K562 (cell line): ENCODE results near the gene CTNNA3. TPM values are rescaled to one million over a fixed set of nuclear protein-coding genes. Genes with fewer than 3 reads are reported as not detected.

Experiments used
- ATAC-seq: fragments of 200-7000 bp; cut with Tn5 transposase; 3 replicates; pipeline ENCODE4 v1.9.1; 2020; ENCODE audit warnings: moderate library complexity
- BruUV-seq: library from RNA; stranded (reverse); fragments of 400-500 nt; replicated peaks from 2 replicates; lab custom pipeline; 2021; lab: Mats Ljungman, UMichigan
- CTCF ChIA-PET: fragments of 300-600 bp; formaldehyde crosslinking; extraction: SDS; loops from one replicate; lab custom pipeline; 2021; ENCODE audit warnings: low intra/inter-chr PET ratio; lab: Yijun Ruan, JAX
- POLR2A ChIA-PET: fragments of 300-600, 350-650 bp; sonication (Branson Sonifier 250); formaldehyde crosslinking; extraction: SDS; loops from one replicate; lab custom pipeline; 2021; ENCODE audit warnings: antibody characterized with exemption, inconsistent platforms; lab: Yijun Ruan, JAX
- DNase-seq, 4 experiments: peaks; one replicate each; pipeline versions ENCODE4 v3.0.0 to v3.0.0-alpha.2; 2011 to 2018; ENCODE audit warnings: low spot score in 3 of 4, mixed read lengths in 3 of 4; ENCODE audit errors: extremely low read depth in 1 of 4
- FAIRE-seq: peaks from 2 replicates; lab custom pipeline; 2011; peaks lifted over from hg19 to GRCh38; lab: Jason Lieb, UNC
- H2AFZ ChIP-seq: 2 replicates; pipeline ENCODE4 v1.6.0; 2011; ENCODE audit warnings: low read depth, low read length, control low read depth, inconsistent platforms
- H3K27ac ChIP-seq: fragments of 200-600 bp; 3 replicates; pipeline ENCODE4 v1.8.0; 2011; ENCODE audit warnings: low read depth, mild to moderate bottlenecking, control low read depth, inconsistent platforms, low read length, moderate library complexity, mixed read lengths; ENCODE audit errors: extremely low read depth
- H3K27me3 ChIP-seq, 2 experiments: fragments of 300-600 bp in 1 of 2; 2 replicates in 1 of 2; 3 replicates in 1 of 2; pipeline versions ENCODE4 v1.6.0 to v1.8.0; 2011; ENCODE audit warnings: inconsistent platforms in 2 of 2, low read length in 2 of 2, mild to moderate bottlenecking in 1 of 2, mixed read lengths in 1 of 2, moderate library complexity in 1 of 2; ENCODE audit not compliant: control insufficient read depth in 2 of 2, insufficient read depth in 2 of 2
- H3K36me3 ChIP-seq: fragments of 300-600 bp; 3 replicates; pipeline ENCODE4 v1.8.0; 2011; ENCODE audit warnings: mild to moderate bottlenecking, low read length, inconsistent platforms; ENCODE audit not compliant: control insufficient read depth, insufficient read depth
- H3K4me1 ChIP-seq, 2 experiments: fragments of 200-600 bp in 1 of 2; replicated peaks in 1 of 2; 2 replicates in 1 of 2; 3 replicates in 1 of 2; pipeline versions ENCODE4 v1.5.1 to v1.8.0; 2011; ENCODE audit warnings: inconsistent platforms in 2 of 2, low read length in 2 of 2, mild to moderate bottlenecking in 1 of 2, mixed read lengths in 1 of 2, moderate library complexity in 1 of 2; ENCODE audit not compliant: control insufficient read depth in 2 of 2, insufficient read depth in 2 of 2
- H3K4me2 ChIP-seq: 2 replicates; pipeline ENCODE4 v1.6.1; 2011; ENCODE audit warnings: low read length, control low read depth, inconsistent platforms, mixed read lengths; ENCODE audit not compliant: insufficient read depth
- H3K4me3 ChIP-seq: fragments of 200-600 bp; sonication (generic), shearing (Covaris generic); 2 replicates; pipeline ENCODE4 v1.5.1; 2016; ENCODE audit warnings: control low read depth, inconsistent platforms
- H3K79me2 ChIP-seq: fragments of 200-600 bp; 3 replicates; pipeline ENCODE4 v1.8.0; 2011; ENCODE audit warnings: low read length, inconsistent platforms; ENCODE audit not compliant: control insufficient read depth, insufficient read depth
- H3K9ac ChIP-seq, 2 experiments: 2 replicates each; pipeline versions ENCODE4 v1.6.0 to v1.6.1; 2011; ENCODE audit warnings: low read depth in 2 of 2, low read length in 2 of 2, control low read depth in 1 of 2, inconsistent platforms in 1 of 2, mild to moderate bottlenecking in 1 of 2, mixed read lengths in 1 of 2; ENCODE audit not compliant: insufficient read depth in 1 of 2
- H3K9me1 ChIP-seq: one replicate; pipeline ENCODE4 v1.6.0; 2011; ENCODE audit warnings: inconsistent platforms, mild to moderate bottlenecking, low read length, moderate library complexity; ENCODE audit not compliant: control insufficient read depth, insufficient read depth
- H3K9me3 ChIP-seq: replicated peaks from 2 replicates; pipeline ENCODE4 v1.5.1; 2011; ENCODE audit warnings: low read depth, low read length, inconsistent platforms; ENCODE audit not compliant: control insufficient read depth, insufficient read depth
- H4K20me1 ChIP-seq: replicated peaks from 2 replicates; pipeline ENCODE4 v1.6.1; 2011; ENCODE audit warnings: low read length, inconsistent platforms, mixed read lengths; ENCODE audit not compliant: control insufficient read depth, insufficient read depth
- IRF2 ChIP-seq: sonication (generic); formaldehyde crosslinking; IDR thresholded peaks from 2 replicates; pipeline ENCODE4 v1.8.1; 2022; ENCODE audit warnings: mild to moderate bottlenecking, missing genetic modification reagents
- KLF13 ChIP-seq: fragments of 450-650 bp; IDR thresholded peaks from 2 replicates; pipeline ENCODE4 v1.6.1; 2016; ENCODE audit warnings: missing genetic modification characterization, low read depth, mild to moderate bottlenecking, missing compliant biosample characterization, moderate library complexity, borderline replicate concordance
- MTA1 ChIP-seq: fragments of 450-650 bp; IDR thresholded peaks from 2 replicates; pipeline ENCODE4 v1.6.1; 2017; ENCODE audit warnings: borderline replicate concordance
- PBX2 ChIP-seq, 2 experiments: IDR thresholded peaks in 1 of 2; conservative IDR thresholded peaks in 1 of 2; 2 replicates each; pipeline ENCODE4 v1.6.1; 2016; ENCODE audit warnings: low read depth in 2 of 2, mild to moderate bottlenecking in 1 of 2, missing compliant biosample characterization in 1 of 2, missing genetic modification characterization in 1 of 2, moderate library complexity in 1 of 2
- PHB ChIP-seq: fragments of 250-450 bp; sonication (Bioruptor Pico); IDR thresholded peaks from 2 replicates; pipeline ENCODE4 v1.5.0; 2021
- PRPF4 ChIP-seq: fragments of 200-400 bp; formaldehyde crosslinking; IDR thresholded peaks from one replicate; pipeline ENCODE4 v1.6.1; 2017; ENCODE audit warnings: low read length, low read depth, mild to moderate bottlenecking; ENCODE audit not compliant: insufficient read depth, poor library complexity, severe bottlenecking
- PTTG1 ChIP-seq: fragments of 450-650 bp; IDR thresholded peaks from 2 replicates; pipeline ENCODE4 v1.6.1; 2016; ENCODE audit warnings: low read depth, mild to moderate bottlenecking, missing genetic modification characterization, missing compliant biosample characterization
- RBFOX2 ChIP-seq: fragments of 200-400 bp; formaldehyde crosslinking; IDR thresholded peaks from 2 replicates; pipeline ENCODE4 v1.6.1; 2017; ENCODE audit warnings: low read depth, mild to moderate bottlenecking, low read length, moderate library complexity
- TRIM28 ChIP-seq: fragments of 450-650 bp; IDR thresholded peaks from 2 replicates; pipeline ENCODE4 v1.6.1; 2017
- ZNF586 ChIP-seq: fragments of 450-650 bp; formaldehyde crosslinking; conservative IDR thresholded peaks from 2 replicates; pipeline ENCODE4 v1.4.0; 2020; ENCODE audit warnings: mild to moderate bottlenecking, moderate library complexity
- WGBS: fragments of 100-300 bp; shearing (Covaris generic); methylation state at CpG from one replicate; pipeline ENCODE4 v1.1.6; 2016; ENCODE audit warnings: low coverage, mixed read lengths; ENCODE audit not compliant: insufficient coverage; ENCODE audit errors: missing lambda C conversion rate; 5-methylcytosine and 5-hydroxymethylcytosine counted together
- in situ Hi-C: fragments of 300-500 bp; cut with MboI; formaldehyde crosslinking; loops from 4 replicates; pipeline ENCODE4 v1.15.0; 2018; ENCODE audit warnings: inconsistent platforms, mixed read lengths
- intact Hi-C: fragments of 100-400 bp; cut with micrococcal nuclease; formaldehyde crosslinking; loops from 2 replicates; pipeline ENCODE4 v1.14.2; 2022
- polyA plus RNA-seq, 8 experiments: library from polyadenylated mRNA; depleted of rRNA in 4 of 8; stranded (reverse) in 5 of 8; unstranded in 3 of 8; fragments of >200 nt; fragmentation: Nextera tagmentation in 2 of 8; fragmentation: Illumina TruSeq in 1 of 8; extraction: Ambion mirVana in 2 of 8; extraction: Trizol in 1 of 8; gene quantifications; 2 replicates each; pipeline versions ENCODE4 v1.2.1 to v1.2.3, GENCODE V29; 2011 to 2014; ENCODE audit warnings: inconsistent platforms in 1 of 8, missing spikeins in 1 of 8
- total RNA-seq, 7 experiments: library from RNA; depleted of rRNA in 6 of 7; stranded (reverse); fragments of >200 nt in 6 of 7; fragmentation: Illumina TruSeq in 2 of 7; extraction: Trizol in 2 of 7; gene quantifications; 2 replicates each; pipeline versions ENCODE4 v1.2.1 to v1.2.3, GENCODE V29; 2011 to 2021; ENCODE audit warnings: low replicate concordance in 1 of 7

The CTNNA3 gene
- total and polyA plus RNA-seq, 9 of the 15 experiments (the other 6 are each of a cell fraction or from before 2014, with no cell fraction given) = 0.04 TPM; not detected in 8

GRCh38 chr10:66747451-66747850, 948.5 kb downstream of the CTNNA3 start:
- no peaks in the 10 kb centered on the region for H3K9me1 ChIP-seq
- no peak for TF ChIP-seq PRPF4
- no peak for TF ChIP-seq PTTG1
- no peak for TF ChIP-seq PBX2 (CRISPR knock-in tag; IDR thresholded peaks at IDR 0.05; ENCODE audit: low read depth)
- no peak for TF ChIP-seq PBX2 (tag; conservative IDR thresholded peaks at IDR 0.05; ENCODE audit: low read depth)
- TF ChIP-seq ZNF586 (CRISPR knock-in tag) = no peak
- no peak for TF ChIP-seq TRIM28
- no peak for TF ChIP-seq KLF13
- no peak for TF ChIP-seq MTA1
- no peak for TF ChIP-seq IRF2
- TF ChIP-seq RBFOX2 = no peak
- TF ChIP-seq PHB (CRISPR knock-in tag) = no peak
- BruUV-seq = no TSS peak
- no peaks in the 10 kb centered on the region for H3K79me2 ChIP-seq
- H4K20me1 ChIP-seq = no peaks in the 10 kb centered on the region
- FAIRE-seq = no peak
- H3K9ac ChIP-seq = no peak overlapping the region
- ChIA-PET POLR2A (no interaction called here), CTCF (no interaction called here)
- intact Hi-C loops (no loop called here), in situ Hi-C loops (no loop called here)
- no peaks in the 10 kb centered on the region for H3K4me1 ChIP-seq
- no peaks in the 10 kb centered on the region for H3K27me3 ChIP-seq
- no peak overlapping the region for H3K27ac ChIP-seq
- H3K4me2 ChIP-seq = no peak overlapping the region
- H2AFZ ChIP-seq = no peak overlapping the region
- H3K9me3 ChIP-seq = no peaks in the 10 kb centered on the region; the same call in 1 of the 2 replicates
- WGBS = 3% methylated on average over 2 of the region's 2 CpGs
- H3K4me3 ChIP-seq = no peak overlapping the region
- ATAC-seq = no peak
- no peak for DNase-seq
- H3K36me3 ChIP-seq = no peaks in the 10 kb centered on the region
